Omental fat pad (tissue), 4 donors: Measurements from ENCODE around the gene ZC3H7A. TPM values are rescaled to one million over a fixed set of nuclear protein-coding genes. Genes with fewer than 3 reads are reported as not detected.

ENCODE experiments used
- ATAC-seq: fragments of 150-250 bp; one replicate; pipeline ENCODE4 v1.9.1; 2016; ENCODE audit warnings: mild to moderate bottlenecking, moderate library complexity; ENCODE audit not compliant: low FRiP score
- DNase-seq: peaks from one replicate; pipeline ENCODE4 v3.0.0-alpha.2; 2019; ENCODE audit warnings: low spot score
- CTCF ChIP-seq, 3 donors: fragments of 450-650 bp; IDR thresholded peaks; one replicate each; pipeline ENCODE4 v1.5.1; 2016 to 2017; ENCODE audit warnings: antibody characterized with exemption in 3 of 3, mild to moderate bottlenecking in 3 of 3, moderate library complexity in 2 of 3
- total RNA-seq, 4 donors: library from RNA; depleted of rRNA; stranded (reverse); fragments of >200 nt; gene quantifications; one replicate each; pipeline ENCODE4 v1.1.0, GENCODE V29; 2016

ZC3H7A gene
- total RNA-seq, 4 donors from 2014 or later: 38.0 to 74.7 (median 53.6) TPM

- DNase-seq (no peak), ATAC-seq (no peak)
Observed at GRCh38 chr16:11762431-11762830, 34.6 kb downstream of the ZC3H7A start.

GRCh38 chr16:11759997-11760396, 37.1 kb downstream of the ZC3H7A start:
- DNase-seq (no peak), ATAC-seq (no peak)
- TF ChIP-seq CTCF (IDR thresholded peaks at IDR 0.05): no peak

More at GRCh38 chr16:11762431-11762830, 34.6 kb downstream of the ZC3H7A start:
- no peak for TF ChIP-seq CTCF (IDR thresholded peaks at IDR 0.05)

- no peak for TF ChIP-seq CTCF (IDR thresholded peaks at IDR 0.05)
- DNase-seq (no peak), ATAC-seq (no peak)
Observed at GRCh38 chr16:11759163-11759834, 37.8 kb downstream of the ZC3H7A start.

GRCh38 chr16:11757671-11758545, 39.1 kb downstream of the ZC3H7A start:
- DNase-seq (no peak), ATAC-seq (no peak)
- no peak for TF ChIP-seq CTCF (IDR thresholded peaks at IDR 0.05)

GRCh38 chr16:11756248-11756647, 40.8 kb downstream of the ZC3H7A start:
- DNase-seq: no peak
- no peak for ATAC-seq

GRCh38 chr16:11755022-11755760, 41.9 kb downstream of the ZC3H7A start:
- TF ChIP-seq CTCF (IDR thresholded peaks at IDR 0.05): no peak
- DNase-seq: no peak
- ATAC-seq: no peak

More at GRCh38 chr16:11756248-11756647, 40.8 kb downstream of the ZC3H7A start:
- TF ChIP-seq CTCF (IDR thresholded peaks at IDR 0.05): no peak
